Measurements from ENCODE around the gene NME3.

- TF ChIP-seq CTCF (conservative IDR thresholded peaks at IDR 0.05 in 1 of 2, IDR thresholded peaks at IDR 0.05 in 1 of 2; ENCODE audit: extremely low read depth in 1 of 2, insufficient read depth in 1 of 2, low read depth in 1 of 2, low read length in 2 of 2) (no peak), EZH2 (IDR thresholded peaks at IDR 0.05; ENCODE audit: borderline replicate concordance, low read length) (no peak)
Measured at GRCh38 chr16:1793578-1794220, 22.4 kb upstream of the NME3 start, which contains the start of gene IGFALS.
